GM12878 (cell line): ENCODE measurements around the gene CEP63. TPM values are rescaled to one million over a fixed set of nuclear protein-coding genes. Genes with fewer than 3 reads are reported as not detected.

ENCODE experiments used
- ATAC-seq: fragments of 200-7000 bp; cut with Tn5 transposase; 3 replicates; pipeline ENCODE4 v1.9.1; 2020; ENCODE audit warnings: mild to moderate bottlenecking, moderate library complexity
- BruUV-seq: library from RNA; stranded (reverse); fragments of 400-500 nt; replicated peaks from 2 replicates; lab custom pipeline; 2021; lab: Mats Ljungman, UMichigan
- CTCF ChIA-PET: fragments of 300-600 bp; sonication (Branson Sonifier 250); formaldehyde crosslinking; extraction: SDS; loops from one replicate; lab custom pipeline; 2021; ENCODE audit warnings: inconsistent platforms; lab: Yijun Ruan, JAX
- POLR2A ChIA-PET: fragments of 350-600 bp; formaldehyde crosslinking; extraction: SDS; loops from one replicate; lab custom pipeline; 2021; ENCODE audit warnings: inconsistent platforms; lab: Charles Lee
- RAD21 ChIA-PET: fragments of 300-600 bp; sonication (Branson Sonifier 250); formaldehyde crosslinking; loops from one replicate; lab custom pipeline; 2023; ENCODE audit warnings: antibody characterized with exemption; ENCODE audit not compliant: unreplicated experiment; lab: Charles Lee
- SMC1A ChIA-PET: fragments of 300-600 bp; sonication (Branson Sonifier 250); formaldehyde crosslinking; loops from one replicate; lab custom pipeline; 2023; ENCODE audit not compliant: unreplicated experiment, uncharacterized antibody; lab: Charles Lee
- DNase-seq: peaks from one replicate; pipeline ENCODE4 v3.0.0-alpha.2; 2011; ENCODE audit warnings: low read depth, low spot score
- FAIRE-seq: peaks from 3 replicates; lab custom pipeline; 2011; peaks lifted over from hg19 to GRCh38; lab: Jason Lieb, UNC
- H2AFZ ChIP-seq: 2 replicates; pipeline ENCODE4 v1.6.0; 2011; ENCODE audit warnings: low read depth, low read length, control low read depth; ENCODE audit not compliant: control insufficient read depth
- H3K27ac ChIP-seq: 2 replicates; pipeline ENCODE4 v1.5.1; 2011; ENCODE audit warnings: control low read depth; ENCODE audit not compliant: control insufficient read depth, insufficient read depth
- H3K27me3 ChIP-seq, 2 experiments: replicated peaks in 1 of 2; 2 replicates each; pipeline versions ENCODE4 v1.6.0 to v1.6.1; 2011; ENCODE audit warnings: low read length in 1 of 2; ENCODE audit not compliant: control insufficient read depth in 2 of 2, insufficient read depth in 2 of 2
- H3K36me3 ChIP-seq, 2 experiments: 2 replicates each; pipeline ENCODE4 v1.5.1; 2011; ENCODE audit warnings: low read length in 1 of 2; ENCODE audit not compliant: control insufficient read depth in 2 of 2, insufficient read depth in 2 of 2
- H3K4me1 ChIP-seq: 2 replicates; pipeline ENCODE4 v1.6.1; 2011; ENCODE audit warnings: mild to moderate bottlenecking, low read length, moderate library complexity, mixed read lengths; ENCODE audit not compliant: control insufficient read depth, insufficient read depth
- H3K4me2 ChIP-seq: 2 replicates; pipeline ENCODE4 v1.6.0; 2011; ENCODE audit warnings: control low read depth; ENCODE audit not compliant: control insufficient read depth, insufficient read depth
- H3K4me3 ChIP-seq: fragments of 200-600 bp; sonication (generic); 2 replicates; pipeline ENCODE4 v1.5.1; 2016
- H3K79me2 ChIP-seq: 2 replicates; pipeline ENCODE4 v1.6.0; 2011; ENCODE audit warnings: low read length; ENCODE audit not compliant: control insufficient read depth, insufficient read depth
- H3K9ac ChIP-seq: 2 replicates; pipeline ENCODE4 v1.8.0; 2011; ENCODE audit warnings: low read length, control low read depth, mixed read lengths; ENCODE audit not compliant: control insufficient read depth, insufficient read depth
- H3K9me3 ChIP-seq: replicated peaks from 3 replicates; pipeline ENCODE4 v1.5.1; 2011; ENCODE audit warnings: mild to moderate bottlenecking, low read length; ENCODE audit not compliant: control insufficient read depth, insufficient read depth
- H4K20me1 ChIP-seq: 2 replicates; pipeline ENCODE4 v1.6.0; 2011; ENCODE audit not compliant: control insufficient read depth, insufficient read depth
- ATF7 ChIP-seq: fragments of 450-650 bp; IDR thresholded peaks from 2 replicates; pipeline ENCODE4 v1.6.1; 2016; ENCODE audit warnings: low read depth, mild to moderate bottlenecking
- BHLHE40 ChIP-seq, 2 experiments: fragments of 450-650 bp in 1 of 2; IDR thresholded peaks; 2 replicates each; pipeline ENCODE4 v1.6.1; 2011 to 2017; ENCODE audit warnings: low read depth in 2 of 2, borderline replicate concordance in 1 of 2, improper control_type of control experiment in 1 of 2, low read length in 1 of 2, mild to moderate bottlenecking in 1 of 2
- CHD4 ChIP-seq: fragments of 200-600 bp; sonication (generic); IDR thresholded peaks from 2 replicates; pipeline ENCODE4 v1.6.1; 2016; ENCODE audit warnings: mild to moderate bottlenecking
- GATAD2B ChIP-seq: fragments of 450-650 bp; conservative IDR thresholded peaks from 2 replicates; pipeline ENCODE4 v1.6.1; 2017; ENCODE audit warnings: low read depth, mild to moderate bottlenecking, moderate library complexity
- JUNB ChIP-seq: IDR thresholded peaks from 2 replicates; pipeline ENCODE4 v1.6.1; 2016; ENCODE audit warnings: antibody characterized with exemption, mild to moderate bottlenecking
- MLLT1 ChIP-seq: fragments of 450-650 bp; IDR thresholded peaks from 2 replicates; pipeline ENCODE4 v1.6.1; 2016; ENCODE audit warnings: mild to moderate bottlenecking
- MYC ChIP-seq: IDR thresholded peaks from 2 replicates; pipeline ENCODE4 v1.6.1; 2011; ENCODE audit warnings: mild to moderate bottlenecking, low read length, moderate library complexity, inconsistent platforms; ENCODE audit not compliant: insufficient read depth, insufficient replicate concordance, insufficient read length, severe bottlenecking
- NBN ChIP-seq: fragments of 450-650 bp; IDR thresholded peaks from 2 replicates; pipeline ENCODE4 v1.6.1; 2016
- NR2C2 ChIP-seq: IDR thresholded peaks from 2 replicates; pipeline ENCODE4 v1.6.1; 2011; ENCODE audit warnings: borderline replicate concordance, low read depth; ENCODE audit not compliant: control insufficient read depth, insufficient read length
- RUNX3 ChIP-seq: IDR thresholded peaks from 2 replicates; pipeline ENCODE4 v1.6.1; 2012; ENCODE audit warnings: low read length, inconsistent platforms
- TARDBP ChIP-seq: IDR thresholded peaks from 2 replicates; pipeline ENCODE4 v1.6.1; 2016; ENCODE audit warnings: borderline replicate concordance
- TCF3 ChIP-seq: IDR thresholded peaks from 2 replicates; pipeline ENCODE4 v1.6.1; 2012; ENCODE audit warnings: low read depth, mild to moderate bottlenecking, low read length, borderline replicate concordance; ENCODE audit not compliant: insufficient read depth
- WGBS: methylation state at CpG from one replicate; pipeline ENCODE4 v1.1.6; 2016; ENCODE audit warnings: low lambda C conversion rate; ENCODE audit not compliant: insufficient replicate concordance, insufficient coverage; ENCODE audit errors: missing lambda C conversion rate; 5-methylcytosine and 5-hydroxymethylcytosine counted together
- in situ Hi-C: fragments of 300-500 bp; cut with MboI; formaldehyde crosslinking; loops from 9 replicates; pipeline ENCODE4 v1.14.3; 2018; ENCODE audit warnings: mixed read lengths
- intact Hi-C: fragments of 100-400 bp; cut with micrococcal nuclease; formaldehyde crosslinking; loops from one replicate; pipeline ENCODE4 v1.14.2; 2022; ENCODE audit not compliant: unreplicated experiment
- polyA plus RNA-seq, 11 experiments: library from polyadenylated mRNA; depleted of rRNA in 4 of 11; unstranded in 6 of 11; stranded (reverse) in 5 of 11; fragments of >200 nt; fragmentation: Nextera tagmentation in 4 of 11; fragmentation: Illumina TruSeq in 1 of 11; extraction: Ambion mirVana in 4 of 11; extraction: Trizol in 1 of 11; gene quantifications; 1 replicate in 1 of 11; 2 replicates in 10 of 11; pipeline versions ENCODE4 v1.2.1 to v1.2.3, GENCODE V29; 2011 to 2016; ENCODE audit warnings: inconsistent platforms in 2 of 11, missing spikeins in 2 of 11, low read depth in 1 of 11
- total RNA-seq, 4 experiments: library from RNA; depleted of rRNA in 3 of 4; stranded (reverse); fragments of >200 nt in 3 of 4; fragmentation: Illumina TruSeq in 1 of 4; extraction: Trizol in 1 of 4; gene quantifications; 2 replicates each; pipeline versions ENCODE4 v1.2.1 to v1.2.3, GENCODE V29; 2013 to 2021

CEP63 gene
- total and polyA plus RNA-seq, 10 of the 15 experiments (the other 5 are each of a cell fraction or from before 2014, with no cell fraction given), result 14.0 to 36.9 (median 26.8) TPM

GRCh38 chr3:134579141-134579665 is 93.3 kb downstream of the CEP63 start:
- Histone ChIP-seq H3K4me3 (no peak overlapping the region), H4K20me1 (no peaks in the 10 kb centered on the region), H3K79me2 (no peaks in the 10 kb centered on the region), H3K27me3 (no peaks in the 10 kb centered on the region), H3K9me3 (no peaks in the 10 kb centered on the region), H3K4me1 (no peaks in the 10 kb centered on the region), H3K9ac (no peak overlapping the region), H2AFZ (no peak overlapping the region), H3K4me2 (no peak overlapping the region), H3K36me3 (no peaks in the 10 kb centered on the region), H3K27ac (no peak overlapping the region)
- ChIA-PET SMC1A (no interaction called here), POLR2A (no interaction called here), CTCF (interaction anchor here (1.2 to 1.3 kb wide), 2 partner anchors 11 to 23 kb away, joined by 3 to 4 read pairs; no protein-coding TSS in a partner anchor), RAD21 (no interaction called here)
- intact Hi-C loops, result no loop called here
- ATAC-seq, result no peak
- 97% methylated on average over 3 of the region's 3 CpGs for WGBS
- no peak for DNase-seq
- FAIRE-seq, result no peak
- in situ Hi-C loops, result no loop called here
- BruUV-seq, result no TSS peak
- no peak for TF ChIP-seq MLLT1
- TF ChIP-seq TCF3, result no peak
- TF ChIP-seq RUNX3, result no peak
- TF ChIP-seq BHLHE40 (IDR thresholded peaks at IDR 0.05; ENCODE audit: borderline replicate concordance in 1 of 2, low read depth in 2 of 2, low read length in 1 of 2), result no peak
- no peak for TF ChIP-seq TARDBP
- no peak for TF ChIP-seq CHD4
- TF ChIP-seq NBN, result no peak
- no peak for TF ChIP-seq MYC
- no peak for TF ChIP-seq NR2C2
- TF ChIP-seq GATAD2B, result no peak
- no peak for TF ChIP-seq ATF7
- no peak for TF ChIP-seq JUNB
